H1 (cell line): Measurements from ENCODE around the gene DERL3. TPM values are rescaled to one million over a fixed set of nuclear protein-coding genes. Genes with fewer than 3 reads are reported as not detected.

Experiments used
- CTCF ChIA-PET: fragments of 300-600 bp; sonication (Branson Sonifier 250); formaldehyde crosslinking; loops from one replicate; lab custom pipeline; 2021; ENCODE audit not compliant: partially characterized antibody; lab: Charles Lee
- POLR2A ChIA-PET: fragments of 300-600 bp; sonication (Branson Sonifier 250); formaldehyde crosslinking; loops from one replicate; lab custom pipeline; 2021; ENCODE audit warnings: inconsistent platforms; ENCODE audit not compliant: partially characterized antibody; lab: Charles Lee
- DNase-seq, 2 experiments: peaks; one replicate each; pipeline versions ENCODE4 v3.0.0 to v3.0.0-alpha.2; 2010 to 2022; ENCODE audit warnings: low spot score in 2 of 2, low read depth in 1 of 2, mixed read lengths in 1 of 2
- FAIRE-seq: peaks from 2 replicates; lab custom pipeline; 2011; peaks lifted over from hg19 to GRCh38; lab: Jason Lieb, UNC
- H2AFZ ChIP-seq: 2 replicates; pipeline ENCODE4 v1.8.1; 2012; ENCODE audit warnings: low read length, inconsistent platforms
- H2AK5ac ChIP-seq: 2 replicates; pipeline ENCODE4 v1.6.1; 2013; ENCODE audit warnings: low read depth, low read length
- H2BK120ac ChIP-seq: replicated peaks from 2 replicates; pipeline ENCODE3; 2013; ENCODE audit warnings: low read depth, low read length, inconsistent platforms
- H2BK12ac ChIP-seq: 2 replicates; pipeline ENCODE4 v1.6.1; 2013; ENCODE audit warnings: low read depth, low read length
- H2BK15ac ChIP-seq: 2 replicates; pipeline ENCODE4 v1.6.1; 2013; ENCODE audit warnings: low read length
- H2BK20ac ChIP-seq: 2 replicates; pipeline ENCODE4 v1.6.1; 2013; ENCODE audit warnings: low read length
- H2BK5ac ChIP-seq: 2 replicates; pipeline ENCODE4 v1.6.1; 2013; ENCODE audit warnings: low read depth, low read length
- H3K14ac ChIP-seq: 2 replicates; pipeline ENCODE4 v1.6.1; 2013; ENCODE audit warnings: inconsistent platforms; ENCODE audit not compliant: insufficient read length
- H3K18ac ChIP-seq: 2 replicates; pipeline ENCODE4 v1.6.1; 2013; ENCODE audit warnings: low read length; ENCODE audit errors: extremely low read depth
- H3K23ac ChIP-seq: 2 replicates; pipeline ENCODE4 v1.6.1; 2013; ENCODE audit warnings: inconsistent platforms; ENCODE audit not compliant: insufficient read length
- H3K23me2 ChIP-seq: 2 replicates; pipeline ENCODE4 v1.6.1; 2013; ENCODE audit warnings: low read depth, low read length
- H3K27ac ChIP-seq: 2 replicates; pipeline ENCODE4 v1.6.1; 2011; ENCODE audit warnings: low read depth, low read length, inconsistent platforms
- H3K27me3 ChIP-seq, 4 experiments: replicated peaks in 1 of 4; 1 replicate in 1 of 4; 2 replicates in 3 of 4; pipeline versions ENCODE4 v1.6.1 to v1.8.1; 2011 to 2013; ENCODE audit warnings: low read length in 3 of 4, mild to moderate bottlenecking in 3 of 4, inconsistent platforms in 2 of 4, mixed read lengths in 2 of 4, moderate library complexity in 1 of 4; ENCODE audit not compliant: control insufficient read depth in 3 of 4, insufficient read depth in 3 of 4; ENCODE audit errors: extremely low read depth in 1 of 4
- H3K36me3 ChIP-seq, 4 experiments: 2 replicates each; pipeline versions ENCODE4 v1.6.1 to v1.8.1; 2011 to 2013; ENCODE audit warnings: mild to moderate bottlenecking in 4 of 4, low read length in 3 of 4, moderate library complexity in 2 of 4, control low read depth in 1 of 4, inconsistent platforms in 1 of 4; ENCODE audit not compliant: insufficient read depth in 4 of 4, control insufficient read depth in 2 of 4
- H3K4ac ChIP-seq: replicated peaks from 2 replicates; pipeline ENCODE3; 2013; ENCODE audit warnings: low read length, low read depth, mixed read lengths, inconsistent platforms; ENCODE audit not compliant: insufficient read length
- H3K4me1 ChIP-seq, 4 experiments: replicated peaks in 1 of 4; 1 replicate in 1 of 4; 2 replicates in 3 of 4; pipeline versions ENCODE4 v1.6.1 to v1.8.1; 2011 to 2013; ENCODE audit warnings: low read length in 3 of 4, inconsistent platforms in 2 of 4, mixed read lengths in 1 of 4; ENCODE audit not compliant: insufficient read depth in 4 of 4, control insufficient read depth in 3 of 4
- H3K4me2 ChIP-seq, 2 experiments: 2 replicates each; pipeline versions ENCODE4 v1.6.1 to v1.8.1; 2011 to 2013; ENCODE audit warnings: low read depth in 2 of 2, low read length in 2 of 2, control low read depth in 1 of 2, inconsistent platforms in 1 of 2, mild to moderate bottlenecking in 1 of 2; ENCODE audit not compliant: insufficient read depth in 1 of 2
- H3K4me3 ChIP-seq, 4 experiments: fragments of 200-600, 300-600 bp in 1 of 4; sonication (generic), shearing (Covaris generic), sonication (Bioruptor Twin) in 1 of 4; 2 replicates each; pipeline versions ENCODE4 v1.5.1 to v1.8.1; 2011 to 2016; ENCODE audit warnings: low read length in 4 of 4, low read depth in 3 of 4, control low read depth in 2 of 4, inconsistent platforms in 2 of 4, mild to moderate bottlenecking in 2 of 4, mixed read lengths in 1 of 4, moderate library complexity in 1 of 4; ENCODE audit not compliant: insufficient read depth in 2 of 4; ENCODE audit errors: extremely low read depth in 1 of 4
- H3K56ac ChIP-seq: replicated peaks from 2 replicates; pipeline ENCODE3; 2013; ENCODE audit warnings: low read depth, mild to moderate bottlenecking, mixed read lengths, low read length, inconsistent platforms; ENCODE audit not compliant: insufficient read length
- H3K79me1 ChIP-seq: 2 replicates; pipeline ENCODE4 v1.6.1; 2013; ENCODE audit warnings: low read depth, low read length, control low read depth
- H3K79me2 ChIP-seq, 2 experiments: 2 replicates each; pipeline versions ENCODE4 v1.6.1 to v1.8.1; 2012 to 2013; ENCODE audit warnings: low read length in 2 of 2, mild to moderate bottlenecking in 2 of 2, inconsistent platforms in 1 of 2; ENCODE audit not compliant: insufficient read depth in 2 of 2, control insufficient read depth in 1 of 2
- H3K9ac ChIP-seq, 4 experiments: replicated peaks in 1 of 4; 1 replicate in 1 of 4; 2 replicates in 3 of 4; pipeline versions ENCODE4 v1.6.1 to v1.8.1; 2011 to 2013; ENCODE audit warnings: low read depth in 3 of 4, low read length in 3 of 4, control low read depth in 2 of 4, mild to moderate bottlenecking in 2 of 4, moderate library complexity in 2 of 4, inconsistent platforms in 1 of 4; ENCODE audit errors: extremely low read depth in 1 of 4
- H3K9me3 ChIP-seq, 2 experiments: 2 replicates each; pipeline versions ENCODE4 v1.6.1 to v1.8.1; 2012 to 2013; ENCODE audit warnings: mild to moderate bottlenecking in 2 of 2, moderate library complexity in 2 of 2, control low read depth in 1 of 2, inconsistent platforms in 1 of 2, low read depth in 1 of 2, low read length in 1 of 2, mixed read lengths in 1 of 2; ENCODE audit not compliant: insufficient read depth in 2 of 2
- H4K20me1 ChIP-seq, 2 experiments: replicated peaks in 1 of 2; 2 replicates each; pipeline versions ENCODE3 to v1.8.1; 2011 to 2013; ENCODE audit warnings: inconsistent platforms in 2 of 2, low read length in 2 of 2, mild to moderate bottlenecking in 1 of 2; ENCODE audit not compliant: insufficient read depth in 2 of 2, control insufficient read depth in 1 of 2
- H4K5ac ChIP-seq: 2 replicates; pipeline ENCODE4 v1.6.1; 2013; ENCODE audit warnings: low read length, low read depth, mixed read lengths, inconsistent platforms; ENCODE audit not compliant: insufficient read length
- H4K8ac ChIP-seq: 2 replicates; pipeline ENCODE4 v1.8.0; 2013; ENCODE audit warnings: mild to moderate bottlenecking, moderate library complexity, low read length, inconsistent platforms; ENCODE audit not compliant: insufficient read depth; ENCODE audit errors: extremely low read depth
- H4K91ac ChIP-seq: replicated peaks from 2 replicates; pipeline ENCODE3; 2013; ENCODE audit warnings: low read length, mixed read lengths, inconsistent platforms; ENCODE audit not compliant: insufficient read length
- EGR1 ChIP-seq: IDR thresholded peaks from 2 replicates; pipeline ENCODE4 v1.6.1; 2011; ENCODE audit warnings: low read depth, low read length, borderline replicate concordance
- RAD21 ChIP-seq, 2 experiments: IDR thresholded peaks in 1 of 2; conservative IDR thresholded peaks in 1 of 2; 2 replicates each; pipeline ENCODE4 v1.6.1; 2011; ENCODE audit warnings: low read depth in 2 of 2, low read length in 2 of 2, improper control_type of control experiment in 1 of 2, inconsistent platforms in 1 of 2, mild to moderate bottlenecking in 1 of 2, moderate library complexity in 1 of 2
- WGBS, 2 experiments: shearing (Covaris generic) in 1 of 2; methylation state at CpG; one replicate each; pipeline versions ENCODE4 v1.1.6 to v1.1.7; 2013 to 2015; ENCODE audit warnings: low lambda C conversion rate in 2 of 2, mixed read lengths in 2 of 2, inconsistent platforms in 1 of 2, low coverage in 1 of 2, missing lambda C conversion rate in 1 of 2; ENCODE audit not compliant: insufficient replicate concordance in 2 of 2, insufficient coverage in 1 of 2, insufficient read length in 1 of 2; ENCODE audit errors: extremely low coverage in 1 of 2, missing lambda C conversion rate in 1 of 2; 5-methylcytosine and 5-hydroxymethylcytosine counted together
- polyA plus RNA-seq, 7 experiments: library from polyadenylated mRNA; depleted of rRNA in 3 of 7; stranded (reverse) in 5 of 7; unstranded in 2 of 7; fragments of >200 nt in 5 of 7; fragments of 200-250 nt in 2 of 7; gene quantifications; 1 replicate in 5 of 7; 2 replicates in 1 of 7; 4 replicates in 1 of 7; pipeline versions ENCODE4 v1.2.1 to v1.2.3, GENCODE V29; 2011 to 2013; ENCODE audit warnings: missing spikeins in 2 of 7, mixed read lengths in 2 of 7
- total RNA-seq: library from RNA; stranded (reverse); fragmentation: NEBNext Ultra II Directional; extraction: Animal tissue kit (Norgen Biotek cat#: 25700); gene quantifications from 2 replicates; pipeline ENCODE4 v1.2.1, GENCODE V29; 2021

DERL3 gene
- total and polyA plus RNA-seq, 2 of the 8 experiments (the other 6 are each of a cell fraction or from before 2014, with no cell fraction given) = 8.7 to 19.5 TPM

GRCh38 chr22:23787910-23788309, 50.9 kb downstream of the DERL3 start:
- Histone ChIP-seq H4K5ac (no peak overlapping the region), H4K20me1 (peaks cover 4 to 22% of the 10 kb centered on the region in 2 experiments), H4K91ac (no peak overlapping the region), H3K79me2 (peaks cover 22 to 55% of the 10 kb centered on the region in 2 experiments), H3K79me1 (peaks cover 3% of the 10 kb centered on the region; the same call in 1 of the 2 replicates), H3K56ac (no peak overlapping the region), H3K9me3 (no peaks in the 10 kb centered on the region), H4K8ac (no peak overlapping the region), H3K36me3 (peaks cover 0 to 4% (median 2%) of the 10 kb centered on the region in 4 experiments; a peak in 3 of 8 replicates), H3K23ac (no peak overlapping the region), H2BK15ac (no peak overlapping the region), H2AFZ (no peak overlapping the region), H3K27me3 (no peaks in the 10 kb centered on the region), H2BK5ac (no peak overlapping the region), H2BK120ac (no peak overlapping the region), H2BK12ac (no peak overlapping the region), H2BK20ac (no peak overlapping the region)
- ChIA-PET CTCF (interaction anchor here (1.3 to 6.4 kb wide), 3 partner anchors 12 to 22 kb away, joined by 3 to 47 read pairs (median 42); partner anchors contain the start of genes CHCHD10 and MMP11), POLR2A (interaction anchor here (1.0 to 4.5 kb wide), 9 partner anchors 10 to 70 kb away, joined by 3 to 45 read pairs (median 5); partner anchors contain the start of genes CHCHD10 and MMP11)
- FAIRE-seq = no peak
- WGBS, 2 experiments = 90% methylated on average over 3 of the region's 3 CpGs; no CpG with 5 or more reads in 1 of the 2 experiments
- DNase-seq = no peak
- TF ChIP-seq EGR1 (no peak), RAD21 (IDR thresholded peaks at IDR 0.05 in 1 of 2, conservative IDR thresholded peaks at IDR 0.05 in 1 of 2; ENCODE audit: low read depth in 2 of 2, low read length in 2 of 2) (no peak)
- TF ChIP-seq, all 59 proteins: peak for 0
- no peak overlapping the region for H3K4ac ChIP-seq
- H2AK5ac ChIP-seq = no peak overlapping the region
- H3K4me2 ChIP-seq = peak overlapping the region; percentile 64 to 79
- no peak overlapping the region for H3K18ac ChIP-seq
- peak overlapping the region in 3 of 4 experiments; percentile 66 to 89 (median 67); a peak in 4 of 7 replicates for H3K9ac ChIP-seq
- H3K27ac ChIP-seq = no peak overlapping the region
- H3K14ac ChIP-seq = no peak overlapping the region
- peak overlapping the region; percentile 79 to 87 (median 82) for H3K4me3 ChIP-seq
- H3K23me2 ChIP-seq = peaks cover 3% of the 10 kb centered on the region; the same call in 1 of the 2 replicates
- H3K4me1 ChIP-seq = peaks cover 0 to 10% (median 4%) of the 10 kb centered on the region in 4 experiments; a peak in 6 of 7 replicates
